NOMO-1 treated with DMSO at 0.1 percent for 48 hours (cell line): ENCODE measurements around the gene CRABP2.

ENCODE experiments used
- DNase-seq: peaks from one replicate; lab custom pipeline; 2025; ENCODE audit not compliant: unreplicated experiment; lab: John Stamatoyannopoulos, UW

Gene CRABP2

DNA sequence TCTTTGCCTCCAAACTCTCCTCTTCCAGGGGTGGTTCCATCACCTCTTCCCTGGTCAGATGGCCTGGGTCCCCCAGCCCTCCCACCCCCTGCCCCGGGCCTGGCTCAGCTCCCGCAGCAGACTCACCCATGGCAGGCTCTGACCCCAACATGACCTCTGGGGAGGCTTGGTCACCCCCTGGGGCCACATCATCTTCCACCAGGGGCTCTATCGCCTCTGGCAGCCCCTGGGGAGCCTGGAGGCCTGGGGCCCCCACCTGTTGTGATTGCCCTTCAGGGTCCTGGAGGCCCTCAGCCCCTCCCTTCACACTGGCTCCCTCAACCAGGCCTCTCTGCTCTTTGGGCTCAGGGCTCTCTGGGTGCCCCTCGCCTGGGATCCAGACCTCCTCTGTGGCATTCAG, 34.6 kb downstream of the CRABP2 start:
- DNase-seq, result no peak

DNA sequence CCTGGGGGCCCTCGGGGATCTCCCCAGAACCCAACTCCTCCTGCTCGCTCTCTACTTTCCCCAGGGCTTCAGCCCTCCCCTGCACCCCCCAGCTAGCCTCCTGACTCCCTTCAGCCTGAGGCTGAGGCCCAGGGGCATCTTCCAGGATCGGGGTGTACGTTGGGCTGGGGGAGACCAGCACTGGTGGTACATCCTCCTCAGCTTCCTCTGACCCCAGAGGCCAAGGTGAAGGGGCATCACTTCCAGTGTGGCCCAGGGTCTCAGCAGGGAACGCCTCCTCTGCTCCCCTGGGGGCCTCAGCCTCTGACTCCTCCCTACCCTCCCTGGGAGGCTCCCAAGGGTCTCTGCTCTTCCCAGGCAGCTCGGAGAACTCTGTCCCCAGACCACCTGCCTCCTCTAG, 35.0 kb downstream of the CRABP2 start:
- DNase-seq, result no peak

DNA sequence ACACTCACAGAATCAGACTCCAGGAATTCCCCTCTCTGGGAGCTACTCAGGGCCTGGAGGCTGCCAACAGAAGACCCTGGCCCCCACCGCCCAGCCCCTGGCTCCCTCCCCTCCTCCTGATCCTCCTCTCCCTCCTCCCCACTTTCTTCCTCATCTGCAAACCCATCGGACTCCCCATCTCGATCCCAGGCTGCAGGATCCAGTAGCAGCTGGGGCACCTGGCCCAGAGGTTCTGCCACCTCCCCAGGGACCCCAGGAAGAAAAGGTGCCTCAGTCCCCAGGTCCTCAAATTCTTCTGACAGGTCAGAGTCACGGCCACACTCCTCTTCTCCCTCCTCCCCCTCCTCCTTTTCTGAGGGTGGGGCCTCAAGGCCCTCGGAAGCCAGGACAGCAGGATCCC, 35.6 kb downstream of the CRABP2 start:
- DNase-seq, result no peak

DNA sequence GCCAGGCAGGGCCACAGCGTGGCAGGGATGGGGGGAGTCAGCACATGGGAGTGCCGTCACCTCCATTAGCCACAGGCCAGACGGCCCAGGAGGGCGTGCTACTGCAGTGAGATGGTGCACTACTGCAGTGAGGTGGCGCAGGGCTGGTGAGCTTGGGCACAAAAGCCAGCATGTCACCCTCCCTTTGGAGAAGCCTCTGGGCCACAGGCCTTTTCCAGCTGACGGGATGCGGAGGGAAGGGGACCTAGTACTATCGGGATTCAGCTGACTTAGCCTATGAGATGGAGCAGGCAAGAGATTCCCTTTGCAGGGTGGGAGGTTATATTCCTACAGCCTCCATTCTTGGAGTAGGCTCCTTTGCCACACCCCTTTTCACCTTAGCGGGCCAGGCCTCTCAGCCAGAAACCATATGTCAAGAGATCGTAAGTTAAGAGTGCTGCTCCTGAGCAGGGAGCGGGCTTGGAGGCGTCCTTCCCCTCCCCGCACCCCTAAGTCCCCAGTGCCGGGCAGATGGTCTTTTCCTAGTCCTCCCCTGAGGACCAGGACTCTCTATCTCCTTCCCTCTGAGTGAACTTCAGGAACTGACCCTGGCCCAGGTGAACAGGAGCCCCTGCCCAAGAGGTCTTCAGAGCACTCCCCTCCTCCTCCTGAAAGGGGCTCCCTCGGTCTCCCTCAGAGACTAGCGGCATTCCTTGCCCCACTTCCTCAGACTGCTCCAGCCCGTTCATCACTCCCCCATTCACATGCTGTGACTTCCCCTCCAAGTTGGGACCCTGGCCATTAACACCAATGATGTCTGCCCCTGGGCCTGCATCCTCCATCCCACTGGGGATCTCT, 36.4 kb downstream of the CRABP2 start:
- no peak for DNase-seq

DNA sequence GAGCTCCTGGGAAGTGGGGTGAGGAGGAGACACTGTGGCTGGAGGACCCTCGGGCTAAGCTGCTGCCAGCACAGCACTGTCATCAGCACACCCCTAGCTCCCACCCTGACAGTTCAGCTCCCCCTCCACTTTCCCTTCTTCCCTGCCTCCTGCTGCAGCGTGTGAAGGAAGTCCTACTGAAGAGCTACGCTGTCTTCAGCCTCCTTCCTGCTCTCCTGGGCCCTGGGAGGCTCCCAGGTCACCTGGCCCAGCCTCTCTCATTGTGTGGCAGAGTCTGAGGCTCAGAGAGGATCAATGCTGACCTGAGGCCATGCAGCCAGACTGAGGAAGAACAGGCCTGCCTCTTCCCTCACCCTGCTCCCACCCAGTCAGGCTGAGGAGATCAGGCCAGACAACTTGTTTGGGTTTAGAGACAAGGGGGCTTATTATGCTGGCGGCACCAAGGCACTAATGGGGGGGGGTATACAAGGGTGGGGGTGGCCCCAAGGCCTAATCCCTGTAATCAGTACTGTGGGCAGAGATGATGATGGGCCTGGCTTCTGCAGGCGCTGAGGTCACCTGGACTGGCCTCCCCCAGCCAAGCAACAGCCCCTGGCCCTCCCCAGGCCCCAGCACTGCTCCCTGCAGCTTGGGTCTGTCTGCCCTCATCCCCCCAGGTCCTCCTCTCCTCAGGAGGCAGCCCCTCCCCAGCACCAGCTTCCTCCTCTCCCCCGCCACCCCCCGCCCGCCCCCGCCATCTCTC, 37.2 kb downstream of the CRABP2 start:
- no peak for DNase-seq

DNA sequence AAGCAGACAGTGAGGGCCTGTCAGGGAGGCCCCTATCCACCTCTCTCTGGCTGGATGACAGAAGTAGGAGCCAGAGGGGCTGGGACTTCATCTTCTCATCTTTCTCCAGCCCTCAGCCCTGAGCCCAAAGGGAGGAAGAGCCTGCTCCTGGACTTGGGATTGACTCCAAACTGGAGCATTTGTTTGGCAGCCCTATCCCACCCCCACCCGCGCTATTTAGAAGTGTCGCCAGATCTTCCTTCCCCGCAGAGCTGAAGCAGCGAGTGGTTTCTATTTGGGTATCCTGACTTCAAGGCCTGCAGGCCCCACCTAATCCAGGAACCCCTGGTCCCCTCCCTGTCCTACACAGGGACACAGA, 37.8 kb downstream of the CRABP2 start:
- DNase-seq, result no peak

DNA sequence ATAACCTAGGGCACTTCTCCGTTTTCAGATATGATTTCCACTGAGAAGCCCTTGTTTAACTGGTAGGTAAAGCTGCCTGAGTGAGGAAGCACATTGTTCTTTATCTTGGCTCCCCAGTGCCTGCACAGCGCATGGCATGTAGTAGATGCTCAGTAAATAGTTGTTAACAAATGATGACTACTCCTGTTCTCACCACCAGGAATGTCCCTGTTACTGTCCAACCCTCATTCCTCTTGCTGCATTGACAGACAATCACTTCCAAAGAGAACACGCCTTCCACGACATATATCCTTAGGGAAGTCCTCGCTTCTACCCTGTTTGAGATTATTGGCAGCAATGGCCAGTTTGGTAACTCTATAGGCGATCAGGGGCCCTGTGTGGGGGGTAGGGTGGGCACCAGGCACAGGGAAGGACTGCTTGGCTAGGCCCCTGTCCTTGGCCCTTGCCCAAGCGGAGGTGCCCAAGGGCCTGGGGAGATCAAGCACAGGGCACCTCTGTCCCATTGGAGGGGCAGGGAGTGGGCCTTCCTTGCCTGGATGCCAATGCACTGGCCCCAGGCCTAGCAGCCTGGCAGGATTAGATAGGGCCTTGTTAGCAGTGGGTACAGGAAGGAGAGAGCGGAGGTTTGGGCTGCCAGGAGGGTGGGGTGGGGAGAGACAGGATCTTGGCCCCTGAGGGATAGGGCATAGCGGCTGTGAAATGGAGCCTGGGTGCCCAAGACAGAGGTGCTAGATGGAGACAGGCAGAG, 38.3 kb downstream of the CRABP2 start:
- DNase-seq, result no peak

DNA sequence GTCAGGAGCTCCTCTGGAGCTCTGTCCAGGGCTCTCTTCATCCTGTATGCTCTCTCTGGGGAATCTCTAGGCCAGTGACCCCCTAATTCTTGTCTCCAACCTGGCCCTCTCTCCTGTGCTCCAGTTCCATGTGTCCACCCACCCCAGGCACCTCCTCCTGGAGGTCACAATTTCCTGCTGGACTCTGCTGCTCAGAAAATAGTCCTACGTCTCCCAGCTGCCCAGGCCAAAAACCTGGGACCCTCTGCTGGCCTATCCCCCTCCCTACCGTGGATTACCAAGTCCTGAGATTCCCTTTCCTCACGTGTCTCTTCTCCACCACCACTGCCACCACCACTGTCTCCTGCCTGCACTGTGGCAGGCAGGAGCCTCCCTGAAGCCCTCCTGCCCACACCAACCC, 39.8 kb downstream of the CRABP2 start:
- no peak for DNase-seq

DNA sequence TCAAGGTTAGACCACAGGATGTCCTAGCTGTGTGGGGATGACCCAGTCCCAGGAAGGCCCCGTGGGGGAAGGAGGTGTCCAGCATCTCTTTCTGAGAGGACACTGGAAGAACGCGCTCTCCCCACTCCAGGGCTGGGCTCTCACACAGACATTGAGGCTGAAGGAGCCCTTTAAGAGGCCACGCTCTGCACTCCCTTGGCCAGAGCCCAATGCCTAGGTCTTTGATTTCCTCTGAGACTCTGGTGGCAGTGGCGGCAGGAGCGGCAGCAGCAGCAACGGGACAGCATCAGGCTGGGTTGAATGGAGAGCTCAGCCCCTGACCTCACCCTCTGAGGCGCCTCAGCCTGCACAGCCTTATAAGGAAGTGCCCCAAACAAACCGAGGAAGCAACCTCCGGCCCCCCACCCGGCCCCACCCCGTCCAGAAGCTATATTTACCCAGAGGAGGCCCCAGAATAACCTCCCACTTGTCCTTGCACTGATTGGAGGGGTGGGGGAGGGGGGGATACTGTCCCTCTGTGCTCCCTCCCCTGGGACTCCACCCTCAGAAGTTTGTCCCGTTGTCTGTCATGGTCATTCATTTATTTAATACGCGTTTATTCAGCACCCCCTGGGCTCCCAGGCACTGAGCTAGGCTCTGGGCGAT, 40.5 kb downstream of the CRABP2 start:
- DNase-seq, result peak; percentile 56

DNA sequence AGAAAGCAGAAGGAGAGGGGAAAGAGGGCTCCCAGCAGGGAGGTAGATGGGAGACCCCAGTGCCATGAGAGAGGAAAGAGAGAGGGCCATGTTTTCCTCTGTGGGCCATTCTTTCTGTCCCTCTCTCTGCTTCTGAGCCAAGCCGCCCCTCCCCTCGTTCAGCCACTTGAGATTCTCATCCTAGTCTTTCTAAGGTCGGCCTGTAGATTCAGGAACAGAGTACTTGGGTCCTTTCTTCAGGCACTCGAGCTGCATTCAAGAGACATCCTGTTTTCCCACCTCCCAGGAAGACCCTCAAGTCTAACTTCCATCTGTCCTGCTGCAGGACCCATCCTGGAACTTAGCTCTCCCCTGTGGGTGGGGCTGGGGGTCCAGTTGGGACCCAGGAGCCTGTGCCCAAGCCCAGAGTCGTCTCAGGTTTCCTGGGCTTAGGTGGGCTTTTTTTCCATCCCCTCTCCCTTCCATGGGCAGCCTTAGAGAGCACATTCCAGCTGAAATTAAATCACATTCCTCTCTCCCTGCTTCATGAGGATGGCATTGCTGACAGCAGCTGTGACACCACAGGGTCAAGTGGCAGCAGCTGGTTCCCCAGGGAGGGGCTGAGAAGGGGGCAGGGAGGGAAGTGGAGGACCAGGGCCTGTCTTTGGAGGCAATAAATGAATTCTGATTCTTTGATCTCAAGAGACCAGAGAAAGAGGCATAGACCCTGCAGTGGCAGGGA, 41.2 kb downstream of the CRABP2 start:
- no peak for DNase-seq

DNA sequence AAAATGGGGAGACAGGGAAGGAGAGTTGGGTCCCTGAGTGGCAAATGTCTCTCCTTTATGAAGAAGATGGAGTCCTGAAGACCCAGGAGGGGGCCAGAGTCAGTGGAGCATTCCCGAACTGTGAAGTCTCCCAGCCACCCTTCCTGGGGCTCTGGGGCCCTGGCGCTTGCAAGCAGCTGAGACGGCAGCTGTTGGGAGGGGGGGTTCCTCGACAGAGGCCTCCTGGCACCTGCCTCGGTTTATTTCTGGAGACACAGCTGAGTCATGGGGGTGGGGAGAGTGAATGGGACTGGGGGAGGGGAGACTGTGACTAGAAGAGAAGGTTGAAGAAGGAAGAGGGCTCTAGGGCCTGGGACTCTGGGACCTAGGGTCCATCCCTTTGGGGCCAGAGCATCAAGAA, 42.2 kb downstream of the CRABP2 start:
- DNase-seq, result no peak

DNA sequence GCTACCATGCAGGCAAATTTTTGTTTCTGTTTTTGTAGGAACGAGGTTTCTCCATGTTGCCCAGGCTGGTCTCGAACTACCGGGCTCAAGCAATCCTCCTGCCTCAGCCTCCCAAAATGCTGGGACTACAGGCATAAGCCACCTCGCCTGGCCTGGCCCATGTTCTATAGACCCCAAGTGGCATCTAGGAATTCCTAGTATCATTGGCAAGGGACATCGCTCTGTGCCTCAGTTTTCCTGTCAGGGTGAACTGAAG, 42.7 kb downstream of the CRABP2 start:
- DNase-seq, result no peak

DNA sequence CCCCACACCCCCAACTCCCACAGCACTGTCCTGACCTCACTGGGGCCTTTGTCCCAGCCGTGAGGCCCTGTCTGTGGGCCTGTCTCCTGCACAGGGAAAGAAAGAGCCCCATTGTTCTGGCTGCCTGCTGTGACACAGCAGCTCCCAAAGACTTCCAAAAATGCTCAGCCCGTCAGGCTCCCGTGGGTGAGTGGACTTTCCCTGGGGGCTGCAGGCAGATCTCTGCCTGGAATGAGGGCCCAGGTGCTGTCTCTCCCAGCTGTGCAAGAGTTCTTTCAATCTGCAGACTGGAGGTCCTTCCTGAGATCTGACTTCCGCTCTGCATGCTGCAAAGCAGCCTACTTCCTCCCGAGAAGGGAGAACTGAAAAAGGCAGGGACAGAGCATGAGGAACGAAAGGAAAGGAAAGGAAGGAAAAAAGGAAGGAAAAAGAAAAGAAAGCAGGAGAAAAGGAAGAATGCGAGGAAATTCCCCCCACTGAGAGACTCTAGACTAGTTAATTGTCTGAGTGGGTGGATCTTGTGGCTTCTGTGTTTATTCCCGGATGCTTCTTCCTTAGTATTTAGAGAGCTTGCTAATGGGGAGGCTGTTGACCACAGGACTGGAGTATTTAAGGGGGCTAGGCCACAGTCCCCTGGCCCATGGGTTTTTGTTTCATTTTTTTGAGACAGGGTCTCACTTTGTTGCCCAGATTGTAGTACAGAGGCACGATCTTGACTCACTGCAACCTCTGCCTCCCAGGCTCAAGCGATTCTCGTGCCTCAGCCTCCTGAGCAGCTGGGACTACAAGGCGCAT, 43.2 kb downstream of the CRABP2 start:
- DNase-seq, result peak; percentile 12

DNA sequence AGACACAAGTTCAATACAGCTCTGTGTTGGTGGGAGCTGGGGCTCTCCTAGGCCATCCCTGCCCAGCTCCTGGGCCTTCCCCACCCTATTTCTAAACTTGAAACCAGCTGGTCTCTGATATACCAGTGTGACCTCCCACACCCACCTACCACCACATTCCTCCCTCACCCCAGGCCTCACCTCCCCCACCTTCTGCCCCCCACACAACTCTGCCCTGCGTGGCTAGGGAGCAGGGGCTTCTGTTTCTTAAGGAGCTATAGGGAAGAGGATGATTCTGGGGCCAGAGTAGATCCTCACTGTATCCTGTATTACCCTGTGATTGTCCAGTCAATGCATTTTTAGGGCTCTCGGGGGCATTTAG, 44.7 kb downstream of the CRABP2 start:
- no peak for DNase-seq

DNA sequence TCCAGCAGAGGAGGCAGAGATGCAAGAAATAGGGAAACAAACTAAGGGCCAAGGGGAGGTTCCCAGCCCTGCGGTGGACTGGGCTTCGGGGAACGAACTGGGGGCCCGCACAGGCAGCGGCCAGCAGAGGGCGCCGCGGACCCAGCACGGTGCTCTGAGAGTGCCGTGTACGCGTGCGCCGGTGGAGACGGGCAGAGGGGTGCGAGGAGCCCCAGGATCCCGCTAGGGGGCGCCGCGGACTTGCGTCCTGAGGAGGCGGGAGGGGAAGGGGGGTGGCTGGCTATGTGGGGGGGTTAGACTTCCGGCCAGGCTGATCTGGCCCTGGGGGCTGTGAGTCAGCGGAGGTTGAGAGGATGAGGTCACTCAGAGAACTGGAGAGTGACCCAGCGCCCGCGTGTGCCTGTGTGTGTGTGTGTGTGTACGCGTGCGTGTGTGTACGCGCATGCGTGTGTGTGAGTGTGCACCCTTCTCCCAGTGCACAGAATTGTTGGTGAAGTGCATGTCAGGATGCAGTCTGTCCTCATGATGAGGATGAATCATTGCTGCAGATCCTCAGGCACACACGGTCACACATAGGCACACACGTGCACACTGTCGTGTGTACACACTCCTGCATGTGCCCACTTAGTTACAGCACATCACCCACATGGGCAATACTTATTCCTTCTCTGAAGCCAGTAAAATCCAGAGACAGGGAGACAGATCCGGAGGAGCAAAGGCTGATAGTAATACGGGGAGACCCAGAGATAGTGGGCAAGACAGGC, 45.2 kb downstream of the CRABP2 start:
- DNase-seq, result peak; percentile 93

DNA sequence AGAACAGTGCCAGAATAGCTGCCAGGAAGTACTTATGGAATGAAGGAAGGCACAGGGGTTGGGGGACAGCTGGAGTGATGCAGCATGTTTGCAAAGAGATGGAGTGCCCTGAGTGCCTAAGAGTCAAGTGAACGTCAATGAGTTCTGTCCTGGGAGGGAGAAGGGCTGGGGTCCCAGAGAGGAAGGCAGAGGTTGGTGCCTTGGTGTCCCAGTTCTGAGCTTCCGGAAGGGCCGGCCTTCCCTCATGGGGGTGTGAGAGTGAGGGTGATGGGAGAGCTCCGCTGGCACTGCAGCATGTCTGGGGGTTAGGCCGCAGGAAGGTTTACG, 45.8 kb downstream of the CRABP2 start:
- DNase-seq, result no peak

DNA sequence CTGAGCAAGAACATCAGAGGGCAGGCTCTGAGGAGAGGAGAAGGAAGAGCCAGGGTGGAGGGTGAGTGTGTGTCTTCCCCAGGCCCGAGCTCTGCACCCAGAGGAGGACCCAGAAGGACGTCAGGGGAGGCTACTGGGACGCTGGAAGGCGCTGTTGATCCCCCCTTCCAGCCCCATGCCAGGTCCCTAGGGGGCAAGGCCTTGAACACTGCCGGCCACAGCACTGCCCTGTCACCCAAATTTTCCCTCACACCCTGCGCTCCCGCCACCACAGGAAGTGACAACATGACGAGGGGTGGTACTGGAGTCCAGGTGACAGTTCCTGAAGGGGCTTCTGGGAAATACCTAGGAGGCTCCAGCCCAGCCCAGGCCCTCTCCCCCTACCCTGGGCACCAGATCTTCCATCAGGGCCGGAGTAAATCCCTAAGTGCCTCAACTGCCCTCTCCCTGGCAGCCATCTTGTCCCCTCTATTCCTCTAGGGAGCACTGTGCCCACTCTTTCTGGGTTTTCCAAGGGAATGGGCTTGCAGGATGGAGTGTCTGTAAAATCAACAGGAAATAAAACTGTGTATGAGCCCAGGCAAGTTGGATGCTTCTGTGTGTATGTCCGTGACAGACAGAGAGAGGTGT, 46.3 kb downstream of the CRABP2 start:
- no peak for DNase-seq

DNA sequence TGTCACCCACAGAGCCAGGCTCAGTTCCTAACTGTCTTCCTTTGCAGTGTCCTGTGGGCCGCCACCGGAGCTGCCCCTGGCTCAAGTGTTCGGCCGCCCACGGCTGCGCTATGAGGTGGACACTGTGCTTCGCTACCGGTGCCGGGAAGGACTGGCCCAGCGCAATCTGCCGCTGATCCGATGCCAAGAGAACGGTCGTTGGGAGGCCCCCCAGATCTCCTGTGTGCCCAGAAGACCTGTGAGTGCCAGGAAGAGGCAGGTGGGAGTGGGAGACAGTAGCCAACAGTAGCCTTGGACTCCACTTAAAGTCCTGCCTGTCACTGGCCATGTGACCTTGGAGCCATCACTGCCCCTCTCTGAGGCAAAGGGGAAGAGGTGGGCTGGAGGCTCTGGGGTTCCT, 46.9 kb downstream of the CRABP2 start:
- DNase-seq, result no peak

DNA sequence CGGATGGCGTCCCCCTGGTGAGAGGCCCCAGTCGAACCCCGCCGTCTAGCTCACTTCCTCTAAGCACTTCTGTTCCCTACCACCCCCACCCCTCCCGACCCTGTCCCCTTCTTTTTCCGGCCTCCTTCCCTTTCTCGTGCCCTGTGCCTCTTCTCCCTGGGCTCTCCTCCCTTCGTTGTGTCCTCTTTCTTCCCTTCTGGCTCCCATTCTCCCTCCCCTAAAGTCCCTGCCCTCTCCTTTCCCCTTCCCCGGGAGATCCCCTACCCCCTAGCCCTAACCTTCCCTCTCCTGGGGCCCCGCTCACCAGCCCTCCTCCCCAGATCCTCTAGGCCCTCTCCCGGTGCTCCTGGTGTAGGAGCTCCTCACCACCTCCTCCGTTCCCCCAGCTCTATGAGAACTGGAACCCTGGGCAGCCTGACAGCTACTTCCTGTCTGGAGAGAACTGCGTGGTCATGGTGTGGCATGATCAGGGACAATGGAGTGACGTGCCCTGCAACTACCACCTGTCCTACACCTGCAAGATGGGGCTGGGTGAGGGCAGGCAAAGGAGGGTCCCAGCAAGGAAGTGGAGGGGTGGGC, 47.6 kb downstream of the CRABP2 start:
- no peak for DNase-seq
